ENCODE measurements around the gene YARS2. TPM values are rescaled to one million over a fixed set of nuclear protein-coding genes. Genes with fewer than 3 reads are reported as not detected.

The YARS2 gene
- total and polyA plus RNA-seq, 7 donors: 11.0 to 20.3 (median 16.8) TPM

GRCh38 chr12:32756476-32757066, 874 bp upstream of the YARS2 start:
- 28 to 32% (median 30%) methylated on average over 8 of the region's 8 CpGs for WGBS, 3 donors
- DNase-seq (no peak), ATAC-seq (no peak)
- no peak for TF ChIP-seq CTCF (IDR thresholded peaks at IDR 0.05)
- H3K4me1 ChIP-seq: peaks cover 10% of the 10 kb centered on the region
- H3K27ac ChIP-seq: peak overlapping the region; percentile 93
- H3K4me3 ChIP-seq: peak overlapping the region; percentile 97
- no peaks in the 10 kb centered on the region for H3K9me3 ChIP-seq
- no peaks in the 10 kb centered on the region for H3K27me3 ChIP-seq (ENCODE audit: insufficient read depth in 3 of 3, low read length in 2 of 3)
- intact Hi-C loops (cut with DNase I): loop anchor here (2.0 to 5.0 kb wide), 4 partner anchors 161 to 1266 kb away; partner anchors contain the start of gene ALG10 (in 1 of the 2)
- peaks cover 0 to 25% of the 10 kb centered on the region in 2 donors for H3K36me3 ChIP-seq (ENCODE audit: insufficient read depth in 1 of 2, low read depth in 1 of 2)

- Histone ChIP-seq H3K27ac (peak overlapping the region; percentile 93), H3K36me3 (ENCODE audit: insufficient read depth in 1 of 2, low read depth in 1 of 2) (peaks cover 0 to 39% of the 10 kb centered on the region in 2 donors), H3K4me1 (peaks cover 10% of the 10 kb centered on the region), H3K9me3 (no peaks in the 10 kb centered on the region), H3K4me3 (peak overlapping the region; percentile 97), H3K27me3 (ENCODE audit: insufficient read depth in 3 of 3, low read length in 2 of 3) (no peaks in the 10 kb centered on the region)
- ATAC-seq (peak; percentile 75 to 82 (median 78)), DNase-seq (peak; percentile 71 to 85)
- TF ChIP-seq CTCF (IDR thresholded peaks at IDR 0.05): peak; percentile 59
- WGBS, 3 donors: 0 to 1% (median 0%) methylated on average over 40 of the region's 40 CpGs
- intact Hi-C loops (cut with DNase I): loop anchor here in 1 of 2 donors (5.0 kb wide), 2 partner anchors 162 to 1267 kb away; partner anchors contain the start of gene ALG10
Observed at GRCh38 chr12:32755051-32755653, 545 bp downstream of the YARS2 start.

GRCh38 chr12:32754111-32754510, 1.6 kb downstream of the YARS2 start:
- intact Hi-C loops (cut with DNase I): no loop called here
- peaks cover 10% of the 10 kb centered on the region for H3K4me1 ChIP-seq
- H3K9me3 ChIP-seq: no peaks in the 10 kb centered on the region
- no peak for ATAC-seq
- H3K4me3 ChIP-seq: peak overlapping the region; percentile 97
- H3K27ac ChIP-seq: peak overlapping the region; percentile 93
- no peak for TF ChIP-seq CTCF (IDR thresholded peaks at IDR 0.05)
- no peak for DNase-seq
- WGBS, 3 donors: 38 to 53% (median 47%) methylated on average over 2 of the region's 2 CpGs
- peaks cover 0 to 50% of the 10 kb centered on the region in 2 donors for H3K36me3 ChIP-seq (ENCODE audit: insufficient read depth in 1 of 2, low read depth in 1 of 2)
- no peaks in the 10 kb centered on the region for H3K27me3 ChIP-seq (ENCODE audit: insufficient read depth in 3 of 3, low read length in 2 of 3)

- intact Hi-C loops (cut with DNase I): no loop called here
Observed at GRCh38 chr12:32753605-32754004, 2.1 kb downstream of the YARS2 start.

More at GRCh38 chr12:32753605-32754004, 2.1 kb downstream of the YARS2 start:
- Histone ChIP-seq H3K27me3 (ENCODE audit: insufficient read depth in 3 of 3, low read length in 2 of 3) (no peaks in the 10 kb centered on the region), H3K4me1 (peaks cover 10% of the 10 kb centered on the region), H3K27ac (no peak overlapping the region), H3K9me3 (no peaks in the 10 kb centered on the region), H3K36me3 (ENCODE audit: insufficient read depth in 1 of 2, low read depth in 1 of 2) (peaks cover 0 to 55% of the 10 kb centered on the region in 2 donors), H3K4me3 (no peak overlapping the region)
- WGBS, 3 donors: 65 to 82% (median 71%) methylated on average over 4 of the region's 4 CpGs
- DNase-seq (no peak), ATAC-seq (no peak)
- TF ChIP-seq CTCF (IDR thresholded peaks at IDR 0.05): no peak
